Natural killer cell (primary cell): ENCODE data around the gene KCNAB3. TPM values are rescaled to one million over a fixed set of nuclear protein-coding genes. Genes with fewer than 3 reads are reported as not detected.

Source experiments
- ATAC-seq, 3 donors: fragments of 150-1000 bp in 2 of 3; fragments of 200-7000 bp in 1 of 3; cut with Tn5 transposase; 1 replicate in 1 of 3; 2 replicates in 2 of 3; pipeline ENCODE4 v1.10.0; 2021; ENCODE audit warnings: mild to moderate bottlenecking in 2 of 3, moderate library complexity in 2 of 3
- DNase-seq, 2 donors: peaks; one replicate each; pipeline versions ENCODE4 v3.0.0 to v3.0.0-alpha.2; 2013 to 2021; ENCODE audit warnings: mixed read lengths in 1 of 2
- H3K27ac ChIP-seq: one replicate; pipeline ENCODE4 v1.5.1; 2013; ENCODE audit warnings: mild to moderate bottlenecking, low read length
- H3K27me3 ChIP-seq: one replicate; pipeline ENCODE4 v1.6.1; 2013; ENCODE audit warnings: low read length; ENCODE audit not compliant: control insufficient read depth, insufficient read depth
- H3K36me3 ChIP-seq: one replicate; pipeline ENCODE4 v1.6.1; 2013; ENCODE audit warnings: low read length; ENCODE audit not compliant: control insufficient read depth, insufficient read depth
- H3K4me1 ChIP-seq: one replicate; pipeline ENCODE4 v1.6.1; 2013; ENCODE audit warnings: low read length; ENCODE audit not compliant: control insufficient read depth, insufficient read depth
- H3K4me3 ChIP-seq: one replicate; pipeline ENCODE4 v1.5.1; 2013; ENCODE audit warnings: low read length
- H3K9me3 ChIP-seq: one replicate; pipeline ENCODE4 v1.6.1; 2013; ENCODE audit warnings: low read length; ENCODE audit not compliant: control insufficient read depth, insufficient read depth
- H3K27ac Mint-ChIP-seq, 2 donors: one replicate each; pipeline ENCODE4 v1.8.0; 2022; ENCODE audit warnings: mild to moderate bottlenecking in 2 of 2, mixed read lengths in 2 of 2, moderate library complexity in 1 of 2
- H3K27me3 Mint-ChIP-seq, 2 donors: one replicate each; pipeline ENCODE4 v1.8.0; 2022; ENCODE audit warnings: low read depth in 2 of 2, mixed read lengths in 2 of 2
- H3K36me3 Mint-ChIP-seq: one replicate; pipeline ENCODE4 v1.8.0; 2022; ENCODE audit warnings: mixed read lengths
- H3K4me1 Mint-ChIP-seq, 2 donors: one replicate each; pipeline ENCODE4 v1.8.0; 2022; ENCODE audit warnings: mixed read lengths in 2 of 2
- H3K4me3 Mint-ChIP-seq: one replicate; pipeline ENCODE4 v1.8.0; 2022; ENCODE audit warnings: mild to moderate bottlenecking, moderate library complexity, mixed read lengths
- H3K9me3 Mint-ChIP-seq, 2 donors: one replicate each; pipeline ENCODE4 v1.8.0; 2022; ENCODE audit warnings: mixed read lengths in 2 of 2
- WGBS: methylation state at CpG from one replicate; pipeline ENCODE4 v1.1.7; 2013; ENCODE audit warnings: missing lambda C conversion rate; ENCODE audit not compliant: insufficient coverage; 5-methylcytosine and 5-hydroxymethylcytosine counted together
- intact Hi-C: fragments of 100-400 bp; cut with micrococcal nuclease; formaldehyde crosslinking; loops from one replicate; pipeline ENCODE4 v1.14.2; 2022
- total RNA-seq, 4 donors: library from RNA; stranded (reverse); fragments of 120-200 nt in 1 of 4; gene quantifications; one replicate each; pipeline versions ENCODE4 v1.2.3 to v1.2.4, GENCODE V29; 2013 to 2022
- TF ChIP-seq, protein P1 (sequence below): fragments of 200-600 bp; IDR thresholded peaks from one replicate; pipeline ENCODE4 v1.8.0; 2022; ENCODE audit warnings: antibody characterized with exemption

KCNAB3 gene
- total RNA-seq, 3 donors from 2014 or later (not counting 1 experiment from before 2014, with no cell fraction given): 7.9 to 11.7 (median 9.3) TPM

DNA sequence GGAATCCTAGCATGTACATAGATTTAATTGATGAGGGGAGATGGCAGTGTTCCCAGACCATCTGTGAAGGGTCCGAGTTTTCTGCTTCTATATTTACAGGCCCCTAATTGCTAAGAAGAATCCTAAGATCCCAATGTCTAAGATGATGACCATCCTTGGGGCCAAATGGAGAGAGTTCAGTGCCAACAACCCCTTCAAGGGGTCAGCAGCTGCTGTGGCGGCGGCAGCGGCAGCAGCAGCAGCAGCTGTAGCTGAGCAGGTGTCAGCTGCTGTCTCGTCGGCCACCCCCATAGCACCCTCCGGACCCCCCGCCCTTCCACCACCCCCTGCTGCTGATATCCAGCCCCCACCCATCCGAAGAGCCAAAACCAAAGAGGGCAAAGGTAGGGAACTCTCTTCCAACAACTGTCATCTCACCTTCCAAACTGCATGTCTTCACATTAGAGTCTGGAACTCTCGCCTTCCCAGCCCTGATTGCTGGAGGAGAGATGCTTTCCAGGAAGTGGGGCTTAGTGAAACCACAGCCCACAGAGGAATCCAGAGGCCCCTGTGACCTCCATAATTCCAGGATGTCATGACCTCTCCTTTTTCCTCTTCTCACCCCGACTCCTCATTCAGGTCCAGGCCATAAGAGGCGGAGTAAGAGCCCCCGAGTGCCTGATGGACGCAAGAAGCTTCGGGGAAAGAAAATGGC is 36.3 kb downstream of the KCNAB3 start:
- Histone ChIP-seq H3K4me1 (peaks cover 12% of the 10 kb centered on the region), H3K4me3 (no peak overlapping the region), H3K27me3 (no peaks in the 10 kb centered on the region), H3K27ac (no peak overlapping the region), H3K9me3 (no peaks in the 10 kb centered on the region), H3K36me3 (peaks cover 67% of the 10 kb centered on the region)
- H3K36me3 Mint-ChIP-seq: peaks cover 33% of the 10 kb centered on the region
- intact Hi-C loops: no loop called here
- H3K4me1 Mint-ChIP-seq: peaks cover 0 to 19% of the 10 kb centered on the region in 2 donors
- ATAC-seq (no peak), DNase-seq (no peak)
- TF ChIP-seq, protein P1, sequence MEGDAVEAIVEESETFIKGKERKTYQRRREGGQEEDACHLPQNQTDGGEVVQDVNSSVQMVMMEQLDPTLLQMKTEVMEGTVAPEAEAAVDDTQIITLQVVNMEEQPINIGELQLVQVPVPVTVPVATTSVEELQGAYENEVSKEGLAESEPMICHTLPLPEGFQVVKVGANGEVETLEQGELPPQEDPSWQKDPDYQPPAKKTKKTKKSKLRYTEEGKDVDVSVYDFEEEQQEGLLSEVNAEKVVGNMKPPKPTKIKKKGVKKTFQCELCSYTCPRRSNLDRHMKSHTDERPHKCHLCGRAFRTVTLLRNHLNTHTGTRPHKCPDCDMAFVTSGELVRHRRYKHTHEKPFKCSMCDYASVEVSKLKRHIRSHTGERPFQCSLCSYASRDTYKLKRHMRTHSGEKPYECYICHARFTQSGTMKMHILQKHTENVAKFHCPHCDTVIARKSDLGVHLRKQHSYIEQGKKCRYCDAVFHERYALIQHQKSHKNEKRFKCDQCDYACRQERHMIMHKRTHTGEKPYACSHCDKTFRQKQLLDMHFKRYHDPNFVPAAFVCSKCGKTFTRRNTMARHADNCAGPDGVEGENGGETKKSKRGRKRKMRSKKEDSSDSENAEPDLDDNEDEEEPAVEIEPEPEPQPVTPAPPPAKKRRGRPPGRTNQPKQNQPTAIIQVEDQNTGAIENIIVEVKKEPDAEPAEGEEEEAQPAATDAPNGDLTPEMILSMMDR: no peak
- no peak overlapping the region for H3K27ac Mint-ChIP-seq
- 95% methylated on average over 12 of the region's 15 CpGs for WGBS
- no peak overlapping the region for H3K4me3 Mint-ChIP-seq
- no peaks in the 10 kb centered on the region for H3K27me3 Mint-ChIP-seq
- no peaks in the 10 kb centered on the region for H3K9me3 Mint-ChIP-seq

DNA sequence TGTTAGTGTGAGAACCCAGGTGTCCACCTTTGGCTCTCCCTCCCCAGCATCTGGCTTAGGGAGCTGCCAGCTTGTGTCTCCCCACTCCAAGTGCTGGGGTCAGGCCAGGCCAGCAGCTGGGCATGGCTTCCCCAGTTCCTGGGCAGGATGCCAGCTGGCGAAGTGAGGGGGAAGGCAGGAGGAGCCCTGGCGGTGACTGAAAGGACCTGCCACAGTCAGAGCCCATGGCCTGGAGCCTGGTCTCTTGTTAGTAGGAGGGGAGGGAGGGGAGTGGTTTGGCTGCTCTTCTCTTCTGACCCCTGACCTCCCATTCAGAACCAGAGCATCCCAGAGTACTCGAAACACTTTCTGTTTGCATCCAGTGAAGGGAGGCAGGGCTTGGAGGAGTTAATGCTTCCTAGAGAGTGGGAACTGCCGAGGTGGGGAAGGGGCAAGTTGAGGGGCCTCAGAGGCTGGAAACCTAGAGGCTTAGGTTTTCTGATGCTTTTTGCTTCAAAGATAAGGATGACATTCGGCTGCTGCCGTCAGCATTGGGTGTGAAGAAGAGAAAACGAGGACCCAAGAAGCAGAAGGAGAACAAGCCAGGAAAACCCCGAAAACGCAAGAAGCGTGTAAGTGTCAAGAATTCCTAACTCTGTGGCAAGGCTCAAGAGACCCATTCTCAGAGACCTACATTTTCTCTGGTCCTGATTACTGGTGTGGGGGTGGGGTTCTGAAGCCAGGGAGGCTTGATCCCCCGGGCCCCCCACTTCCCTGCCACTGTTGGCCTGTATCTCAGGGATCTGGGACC is 40.3 kb downstream of the KCNAB3 start:
- no peak for ATAC-seq
- no peak overlapping the region for H3K4me3 ChIP-seq
- intact Hi-C loops: loop anchor here (5.0 kb wide), 1 partner anchor 43 kb away; the partner anchor contains the start of genes CNTROB and TRAPPC1
- Mint-ChIP-seq H3K27me3 (no peaks in the 10 kb centered on the region), H3K4me1 (no peaks in the 10 kb centered on the region), H3K4me3 (peak overlapping the region; percentile 11), H3K27ac (no peak overlapping the region), H3K9me3 (no peaks in the 10 kb centered on the region), H3K36me3 (peaks cover under 1% of the 10 kb centered on the region)
- H3K4me1 ChIP-seq: peaks cover 38% of the 10 kb centered on the region
- peak overlapping the region; percentile 0 for H3K27ac ChIP-seq
- no peaks in the 10 kb centered on the region for H3K27me3 ChIP-seq
- H3K9me3 ChIP-seq: no peaks in the 10 kb centered on the region
- TF ChIP-seq, protein P1: no peak
- H3K36me3 ChIP-seq: peaks cover 37% of the 10 kb centered on the region
- DNase-seq: peak in 1 of 2 donors; percentile 59
- 82% methylated on average over 11 of the region's 11 CpGs for WGBS

DNA sequence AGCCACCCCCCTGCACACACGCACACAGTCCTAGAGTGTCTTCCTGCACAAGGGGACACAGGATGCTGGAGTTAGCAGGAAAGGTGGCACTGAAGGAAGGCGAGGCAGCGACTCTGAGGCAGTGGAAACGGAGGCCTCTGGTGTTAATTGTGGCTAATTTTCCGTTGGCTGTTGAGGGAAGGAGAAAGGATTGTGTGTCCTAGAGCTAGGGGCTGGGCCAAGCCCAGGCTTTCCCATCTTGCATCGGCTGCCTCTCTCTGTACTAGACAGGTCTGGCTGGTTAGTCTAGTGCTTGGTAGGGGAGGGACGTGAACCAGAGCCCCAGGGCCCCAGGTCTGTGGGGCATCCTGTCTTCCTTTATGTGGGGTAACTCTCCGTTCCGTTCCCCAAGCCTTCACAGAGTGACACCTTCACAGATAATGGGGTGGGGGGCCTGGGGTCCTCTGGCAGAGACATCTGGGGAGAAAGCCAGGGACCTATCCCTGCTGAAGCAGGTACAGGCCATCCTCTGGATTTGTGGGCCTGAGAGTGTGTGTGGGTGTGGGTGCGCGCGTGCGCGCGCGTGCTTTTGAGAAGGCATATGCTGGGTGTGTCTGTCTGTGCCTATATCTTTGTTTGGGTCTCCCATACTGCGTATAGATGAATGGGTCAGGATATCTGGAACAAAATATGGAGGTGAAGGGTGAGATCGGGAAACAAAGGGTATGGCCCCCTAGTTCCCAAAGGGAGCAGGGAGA is 41.3 kb downstream of the KCNAB3 start, which contains the start of gene CHD3:
TSS of gene CHD3 (plus strand) at position 606 of the 737 bp plus-strand sequence. CDS start 212 bp downstream, outside the sequence.
- intact Hi-C loops: loop anchor here (5.0 kb wide), 1 partner anchor 44 kb away; the partner anchor contains the start of genes CNTROB and TRAPPC1
- Mint-ChIP-seq H3K4me3 (peak within 1 kb of the TSS; percentile 11), H3K36me3 (no peaks in the 10 kb centered on the region), H3K9me3 (no peaks in the 10 kb centered on the region), H3K27ac (no peak within 1 kb of the TSS), H3K4me1 (no peaks in the 10 kb centered on the region), H3K27me3 (no peaks in the 10 kb centered on the region)
- 47% methylated on average over 18 of the region's 18 CpGs for WGBS
- Histone ChIP-seq H3K36me3 (peaks cover 27% of the 10 kb centered on the region), H3K9me3 (no peaks in the 10 kb centered on the region), H3K4me1 (peaks cover 43% of the 10 kb centered on the region), H3K27ac (peak within 1 kb of the TSS; percentile 68), H3K27me3 (no peaks in the 10 kb centered on the region), H3K4me3 (peak within 1 kb of the TSS; percentile 71)
- peak in 1 of 2 donors; percentile 63 for DNase-seq
- ATAC-seq: no peak
- TF ChIP-seq, protein P1: no peak
